IMR-90 (cell line): ENCODE results near the gene ZNF774. TPM values are rescaled to one million over a fixed set of nuclear protein-coding genes. Genes with fewer than 3 reads are reported as not detected.

ENCODE experiments used
- ATAC-seq: fragments of 200-7000 bp; cut with Tn5 transposase; 2 replicates; pipeline ENCODE4 v1.9.1; 2020; ENCODE audit warnings: low read depth, mild to moderate bottlenecking, moderate library complexity
- BruUV-seq: library from RNA; stranded (reverse); fragments of 400-500 nt; replicated peaks from 2 replicates; lab custom pipeline; 2021; lab: Mats Ljungman, UMichigan
- CTCF ChIA-PET: fragments of 300-600 bp; formaldehyde crosslinking; extraction: SDS; loops from one replicate; lab custom pipeline; 2021; ENCODE audit warnings: antibody characterized with exemption; lab: Yijun Ruan, JAX
- POLR2A ChIA-PET: fragments of 300-600 bp; sonication (Branson Sonifier 250); formaldehyde crosslinking; loops from one replicate; lab custom pipeline; 2022; ENCODE audit warnings: antibody characterized with exemption; ENCODE audit not compliant: unreplicated experiment; lab: Charles Lee
- DNase-seq: peaks from one replicate; pipeline ENCODE4 v3.0.0; 2013
- H2AFZ ChIP-seq: replicated peaks from 2 replicates; pipeline ENCODE3; 2013; ENCODE audit warnings: low read length, mild to moderate bottlenecking; ENCODE audit not compliant: poor library complexity
- H2AK5ac ChIP-seq: 2 replicates; pipeline ENCODE4 v1.6.1; 2013; ENCODE audit warnings: low read depth, low read length, inconsistent platforms
- H2AK9ac ChIP-seq: replicated peaks from 2 replicates; pipeline ENCODE3; 2013; ENCODE audit warnings: mild to moderate bottlenecking, low read depth, low read length, moderate library complexity; ENCODE audit not compliant: poor library complexity
- H2BK120ac ChIP-seq: 2 replicates; pipeline ENCODE4 v1.6.1; 2013; ENCODE audit warnings: low read depth, low read length, inconsistent platforms
- H2BK15ac ChIP-seq: 3 replicates; pipeline ENCODE4 v1.6.1; 2013; ENCODE audit warnings: low read depth, low read length, inconsistent platforms
- H2BK20ac ChIP-seq: 2 replicates; pipeline ENCODE4 v1.6.1; 2013; ENCODE audit warnings: low read depth, mild to moderate bottlenecking, inconsistent platforms, low read length, moderate library complexity
- H2BK5ac ChIP-seq: 2 replicates; pipeline ENCODE4 v1.6.1; 2013; ENCODE audit warnings: mild to moderate bottlenecking, low read depth, low read length, inconsistent platforms; ENCODE audit not compliant: poor library complexity, severe bottlenecking
- H3K14ac ChIP-seq: replicated peaks from 2 replicates; pipeline ENCODE4 v1.6.1; 2013; ENCODE audit warnings: low read depth, low read length, inconsistent platforms
- H3K18ac ChIP-seq: 2 replicates; pipeline ENCODE4 v1.6.1; 2013; ENCODE audit warnings: low read depth, low read length, control low read depth
- H3K23ac ChIP-seq: 2 replicates; pipeline ENCODE4 v1.6.1; 2013; ENCODE audit warnings: low read depth, low read length, inconsistent platforms
- H3K27ac ChIP-seq: 2 replicates; pipeline ENCODE4 v1.5.1; 2013; ENCODE audit warnings: mild to moderate bottlenecking, control low read depth, low read length; ENCODE audit not compliant: insufficient read depth
- H3K27me3 ChIP-seq: 2 replicates; pipeline ENCODE4 v1.6.1; 2013; ENCODE audit warnings: low read length; ENCODE audit not compliant: control insufficient read depth, insufficient read depth
- H3K36me3 ChIP-seq: 2 replicates; pipeline ENCODE4 v1.6.1; 2013; ENCODE audit warnings: low read length, mixed read lengths; ENCODE audit not compliant: control insufficient read depth, insufficient read depth
- H3K4ac ChIP-seq: 2 replicates; pipeline ENCODE4 v1.6.1; 2013; ENCODE audit warnings: low read depth, low read length, inconsistent platforms
- H3K4me1 ChIP-seq: 2 replicates; pipeline ENCODE4 v1.6.1; 2013; ENCODE audit warnings: low read length, mixed read lengths; ENCODE audit not compliant: control insufficient read depth, insufficient read depth
- H3K4me2 ChIP-seq: 2 replicates; pipeline ENCODE4 v1.6.1; 2013; ENCODE audit warnings: low read depth, mild to moderate bottlenecking, control low read depth, low read length, moderate library complexity
- H3K4me3 ChIP-seq: 2 replicates; pipeline ENCODE4 v1.5.1; 2013; ENCODE audit warnings: low read depth, mild to moderate bottlenecking, control low read depth, low read length, moderate library complexity; ENCODE audit not compliant: insufficient read depth
- H3K56ac ChIP-seq: 2 replicates; pipeline ENCODE4 v1.6.1; 2013; ENCODE audit warnings: low read length, inconsistent platforms; ENCODE audit not compliant: insufficient read depth; ENCODE audit errors: extremely low read depth
- H3K79me1 ChIP-seq, 2 experiments: 2 replicates each; pipeline ENCODE4 v1.6.1; 2013; ENCODE audit warnings: low read length in 2 of 2, inconsistent platforms in 1 of 2, low read depth in 1 of 2
- H3K9ac ChIP-seq: 2 replicates; pipeline ENCODE4 v1.6.1; 2013; ENCODE audit warnings: low read depth, low read length, control low read depth
- H3K9me1 ChIP-seq: 2 replicates; pipeline ENCODE4 v1.6.1; 2013; ENCODE audit warnings: low read length, inconsistent platforms; ENCODE audit not compliant: insufficient read depth
- H3K9me3 ChIP-seq: 2 replicates; pipeline ENCODE4 v1.6.1; 2013; ENCODE audit warnings: low read length; ENCODE audit not compliant: control insufficient read depth, insufficient read depth
- H4K20me1 ChIP-seq: 2 replicates; pipeline ENCODE4 v1.6.1; 2013; ENCODE audit warnings: low read length, inconsistent platforms; ENCODE audit not compliant: insufficient read depth
- H4K5ac ChIP-seq: 2 replicates; pipeline ENCODE4 v1.6.1; 2013; ENCODE audit warnings: mild to moderate bottlenecking, low read depth, low read length, control low read depth
- H4K8ac ChIP-seq, 2 experiments: 2 replicates each; pipeline ENCODE4 v1.6.1; 2013; ENCODE audit warnings: low read depth in 2 of 2, low read length in 2 of 2, control low read depth in 1 of 2, inconsistent platforms in 1 of 2
- H4K91ac ChIP-seq: 2 replicates; pipeline ENCODE4 v1.6.1; 2013; ENCODE audit warnings: low read depth, low read length, inconsistent platforms; ENCODE audit not compliant: insufficient read depth
- BHLHE40 ChIP-seq: fragments of 150-350 bp; IDR thresholded peaks from 2 replicates; pipeline ENCODE4 v1.6.1; 2016; ENCODE audit warnings: mild to moderate bottlenecking, low read depth, low read length
- CEBPB ChIP-seq: IDR thresholded peaks from 2 replicates; pipeline ENCODE4 v1.6.1; 2012; ENCODE audit warnings: low read depth, low read length, improper control_type of control experiment
- MAZ ChIP-seq: IDR thresholded peaks from 2 replicates; pipeline ENCODE4 v1.6.1; 2012; ENCODE audit warnings: low read depth, mild to moderate bottlenecking, low read length, improper control_type of control experiment, moderate library complexity, borderline replicate concordance
- MXI1 ChIP-seq: IDR thresholded peaks from 2 replicates; pipeline ENCODE4 v1.6.1; 2012; ENCODE audit warnings: low read depth, mild to moderate bottlenecking, low read length, moderate library complexity, borderline replicate concordance
- POLR2A ChIP-seq: IDR thresholded peaks from 2 replicates; pipeline ENCODE4 v1.6.1; 2012; ENCODE audit warnings: mild to moderate bottlenecking, low read depth, low read length
- RCOR1 ChIP-seq: IDR thresholded peaks from 2 replicates; pipeline ENCODE4 v1.6.1; 2012; ENCODE audit warnings: mild to moderate bottlenecking, low read length, improper control_type of control experiment; ENCODE audit not compliant: insufficient replicate concordance
- SMC3 ChIP-seq: fragments of 150-350 bp; IDR thresholded peaks from 2 replicates; pipeline ENCODE4 v1.6.1; 2016; ENCODE audit warnings: low read depth, mild to moderate bottlenecking, antibody characterized with exemption, low read length, moderate library complexity
- WGBS, 2 experiments: methylation state at CpG; one replicate each; pipeline versions ENCODE4 v1.1.5 to v1.1.7; 2013; ENCODE audit warnings: missing lambda C conversion rate in 2 of 2; ENCODE audit not compliant: insufficient read length in 1 of 2; ENCODE audit errors: extremely low coverage in 2 of 2; 5-methylcytosine and 5-hydroxymethylcytosine counted together
- dilution Hi-C: fragments of 300-500 bp; cut with HindIII; formaldehyde crosslinking; loops from one replicate; pipeline ENCODE4 v1.14.3; 2018; ENCODE audit warnings: low sequenced_read_pairs; ENCODE audit not compliant: unreplicated experiment
- in situ Hi-C: fragments of 300-500 bp; cut with MboI; formaldehyde crosslinking; loops from 3 replicates; pipeline ENCODE4 v1.14.3; 2019; ENCODE audit warnings: low sequenced_read_pairs, inconsistent platforms, mixed read lengths
- intact Hi-C: fragments of 100-400 bp; cut with micrococcal nuclease; formaldehyde crosslinking; loops from 2 replicates; pipeline ENCODE4 v1.10.0; 2022
- polyA plus RNA-seq, 3 experiments: library from polyadenylated mRNA; depleted of rRNA; stranded (reverse); fragments of >200 nt; gene quantifications; 2 replicates each; pipeline ENCODE4 v1.2.3, GENCODE V29; 2012; ENCODE audit warnings: low replicate concordance in 1 of 3
- total RNA-seq: library from RNA; depleted of rRNA; stranded (reverse); fragments of >200 nt; gene quantifications from 2 replicates; pipeline ENCODE4 v1.2.3, GENCODE V29; 2012
- TF ChIP-seq, protein P1 (sequence below): fragments of 150-350 bp; IDR thresholded peaks from 2 replicates; pipeline ENCODE4 v1.6.1; 2017; ENCODE audit warnings: mild to moderate bottlenecking, antibody characterized with exemption, low read length, low read depth

Gene ZNF774
- total and polyA plus RNA-seq, 2 of the 4 experiments (the other 2 are of a cell fraction) = 0.91 to 1.1 TPM

DNA sequence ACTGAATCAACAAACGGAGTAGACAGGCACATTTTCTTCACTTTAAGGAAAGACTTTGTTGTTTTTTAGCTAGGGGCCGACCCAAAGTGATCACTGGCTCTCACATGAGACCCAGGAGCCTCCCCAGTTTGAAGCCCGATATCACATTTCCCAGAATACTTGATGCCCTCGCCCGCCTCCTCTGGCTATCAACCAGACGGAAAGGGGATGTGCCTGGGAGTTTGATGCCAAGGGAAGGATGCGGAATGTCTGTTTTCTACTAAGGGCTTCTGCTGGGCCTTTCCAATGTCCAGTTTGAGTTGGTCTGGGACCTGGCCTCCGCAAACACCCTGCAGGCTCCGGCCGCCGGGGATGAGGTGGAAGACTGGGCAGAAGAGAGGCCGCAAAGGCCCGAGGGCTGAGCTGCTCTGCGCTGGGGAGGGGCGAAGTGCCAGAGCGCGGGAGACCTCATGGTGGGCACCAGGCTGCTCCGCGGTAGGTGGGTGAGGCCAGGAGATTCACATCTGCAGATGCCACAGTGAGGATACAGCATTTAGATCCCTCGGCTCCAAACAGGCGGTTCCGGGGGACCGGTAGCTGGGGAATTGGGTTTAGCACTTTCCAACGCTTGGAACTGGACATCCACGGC lies 491 bp upstream of the ZNF774 start:
- Histone ChIP-seq H3K9me1 (no peaks in the 10 kb centered on the region), H2AK5ac (no peak overlapping the region), H3K79me1 (no peaks in the 10 kb centered on the region), H3K56ac (no peak overlapping the region), H2BK20ac (no peak overlapping the region), H3K9ac (no peak overlapping the region), H2BK120ac (no peak overlapping the region), H3K27ac (no peak overlapping the region), H3K14ac (no peak overlapping the region), H3K36me3 (no peaks in the 10 kb centered on the region), H3K18ac (no peak overlapping the region), H2BK5ac (no peak overlapping the region), H2BK15ac (no peak overlapping the region), H3K4ac (no peak overlapping the region), H3K23ac (no peak overlapping the region), H3K27me3 (no peaks in the 10 kb centered on the region), H2AK9ac (no peak overlapping the region), H3K9me3 (no peaks in the 10 kb centered on the region), H2AFZ (peak overlapping the region; percentile 95), H4K5ac (no peak overlapping the region), H4K91ac (no peak overlapping the region), H4K8ac (peak overlapping the region in 1 of 2 experiments; percentile 81; a peak in 2 of 4 replicates), H4K20me1 (no peaks in the 10 kb centered on the region), H3K4me3 (peak overlapping the region; percentile 18; the same call in 1 of the 2 replicates), H3K4me1 (no peaks in the 10 kb centered on the region), H3K4me2 (peak overlapping the region; percentile 89)
- intact Hi-C loops = no loop called here
- ATAC-seq = peak; percentile 25
- dilution Hi-C loops = no loop called here
- 26% methylated on average over 15 of the region's 25 CpGs; no CpG with 5 or more reads in 1 of the 2 experiments for WGBS, 2 experiments
- TF ChIP-seq POLR2A (no peak), MXI1 (no peak), CEBPB (no peak), MAZ (no peak), RCOR1 (no peak), SMC3 (no peak), BHLHE40 (no peak)
- TF ChIP-seq, protein P1, sequence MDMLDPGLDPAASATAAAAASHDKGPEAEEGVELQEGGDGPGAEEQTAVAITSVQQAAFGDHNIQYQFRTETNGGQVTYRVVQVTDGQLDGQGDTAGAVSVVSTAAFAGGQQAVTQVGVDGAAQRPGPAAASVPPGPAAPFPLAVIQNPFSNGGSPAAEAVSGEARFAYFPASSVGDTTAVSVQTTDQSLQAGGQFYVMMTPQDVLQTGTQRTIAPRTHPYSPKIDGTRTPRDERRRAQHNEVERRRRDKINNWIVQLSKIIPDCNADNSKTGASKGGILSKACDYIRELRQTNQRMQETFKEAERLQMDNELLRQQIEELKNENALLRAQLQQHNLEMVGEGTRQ = no peak
- no TSS peak for BruUV-seq
- in situ Hi-C loops = no loop called here
- DNase-seq = no peak
- CTCF ChIA-PET = interaction anchor here (1.0 kb wide), 1 partner anchor 11 kb away, joined by 3 read pairs; no protein-coding TSS in a partner anchor
- POLR2A ChIA-PET = no interaction called here
